Measurements from ENCODE around the gene ZC3H14.

Gene ZC3H14

GRCh38 chr14:88551980-88552431 is 10.8 kb upstream of the ZC3H14 start:
- no peak for DNase-seq

GRCh38 chr14:88552876-88553275 is 10.0 kb upstream of the ZC3H14 start:
- DNase-seq = no peak

- DNase-seq = no peak
Observed at GRCh38 chr14:88553886-88554456, 8.9 kb upstream of the ZC3H14 start.

GRCh38 chr14:88554457-88555286 is 8.2 kb upstream of the ZC3H14 start, which contains the start of gene PTPN21:
TSS of gene PTPN21 (minus strand) at chr14:88555007. CDS start at chr14:88550417, 4,590 bp downstream.
- DNase-seq = no peak

- no peak for DNase-seq
Observed at GRCh38 chr14:88556581-88556980, 6.3 kb upstream of the ZC3H14 start.

GRCh38 chr14:88559852-88560251 is 3.0 kb upstream of the ZC3H14 start:
- DNase-seq = no peak

- DNase-seq = no peak
Observed at GRCh38 chr14:88562532-88562830, 356 bp upstream of the ZC3H14 start.

GRCh38 chr14:88563845-88564244 is 1.0 kb downstream of the ZC3H14 start:
- no peak for DNase-seq

GRCh38 chr14:88565427-88565826 is 2.6 kb downstream of the ZC3H14 start:
- DNase-seq = no peak

GRCh38 chr14:88568196-88568595 is 5.4 kb downstream of the ZC3H14 start:
- DNase-seq = no peak

- no peak for DNase-seq
Observed at GRCh38 chr14:88572117-88572516, 9.3 kb downstream of the ZC3H14 start.

GRCh38 chr14:88576222-88576621 is 13.4 kb downstream of the ZC3H14 start:
- DNase-seq = no peak

- DNase-seq = no peak
Observed at GRCh38 chr14:88584451-88584850, 21.6 kb downstream of the ZC3H14 start.

GRCh38 chr14:88588081-88588480 is 25.2 kb downstream of the ZC3H14 start:
- DNase-seq = no peak

GRCh38 chr14:88590173-88590572 is 27.3 kb downstream of the ZC3H14 start:
- no peak for DNase-seq

- DNase-seq = no peak
Observed at GRCh38 chr14:88592031-88592430, 29.2 kb downstream of the ZC3H14 start.

GRCh38 chr14:88597038-88597437 is 34.2 kb downstream of the ZC3H14 start:
- DNase-seq = no peak

GRCh38 chr14:88597601-88598000 is 34.8 kb downstream of the ZC3H14 start:
- no peak for DNase-seq

GRCh38 chr14:88598097-88598675 is 35.3 kb downstream of the ZC3H14 start:
- no peak for DNase-seq

- no peak for DNase-seq
Observed at GRCh38 chr14:88599326-88599725, 36.5 kb downstream of the ZC3H14 start.

GRCh38 chr14:88599761-88600439 is 37.1 kb downstream of the ZC3H14 start:
- no peak for DNase-seq

GRCh38 chr14:88604212-88604611 is 41.4 kb downstream of the ZC3H14 start:
- DNase-seq = no peak

GRCh38 chr14:88605594-88605993 is 42.8 kb downstream of the ZC3H14 start:
- DNase-seq = no peak

GRCh38 chr14:88607829-88608228 is 45.0 kb downstream of the ZC3H14 start:
- DNase-seq = no peak

Measured in NCI-H1092 (cell line).